ENCODE measurements around the gene CAMK2N1. TPM values are rescaled to one million over a fixed set of nuclear protein-coding genes. Genes with fewer than 3 reads are reported as not detected.
A peak's percentile ranks its signal among the peaks of the same experiment; 100 is the strongest.

CAMK2N1 gene
- total RNA-seq, 2 donors from 2014 or later = 10.2 to 16.2 TPM

- H3K4me1 Mint-ChIP-seq = peaks cover 13% of the 10 kb centered on the region
- H3K27me3 ChIP-seq (ENCODE audit: control insufficient read depth, insufficient read depth, low read length, poor library complexity, severe bottlenecking) = peaks cover 40% of the 10 kb centered on the region
Observed at GRCh38 chr1:20470194-20470593, 15.8 kb downstream of the CAMK2N1 start.

GRCh38 chr1:20469406-20470076 lies 16.5 kb downstream of the CAMK2N1 start:
- 86 to 100% methylated on average over 1 of the region's 1 CpG for WGBS, 2 experiments (ENCODE audit: insufficient coverage in 1 of 2, insufficient read length in 1 of 2)

More at GRCh38 chr1:20470194-20470593, 15.8 kb downstream of the CAMK2N1 start:
- DNase-seq = no peak
- no peak overlapping the region for H3K27ac Mint-ChIP-seq
- no peak overlapping the region for H3K27ac ChIP-seq (ENCODE audit: low read depth, low read length)
- TF ChIP-seq CTCF (conservative IDR thresholded peaks at IDR 0.05) = no peak
- WGBS, 2 experiments (ENCODE audit: insufficient coverage in 1 of 2, insufficient read length in 1 of 2) = 84 to 92% methylated on average over 3 of the region's 3 CpGs
- no peaks in the 10 kb centered on the region for H3K36me3 ChIP-seq (ENCODE audit: control insufficient read depth, insufficient read depth, low read length)
- no peak overlapping the region for H3K4me3 Mint-ChIP-seq
- no peak overlapping the region for H3K9ac ChIP-seq (ENCODE audit: extremely low read depth, low read length, poor library complexity, severe bottlenecking)
- H3K27me3 Mint-ChIP-seq (ENCODE audit: insufficient read depth) = peaks cover 17% of the 10 kb centered on the region
- no peaks in the 10 kb centered on the region for H3K4me1 ChIP-seq (ENCODE audit: control insufficient read depth, insufficient read depth, low read length)
- no peaks in the 10 kb centered on the region for H3K9me3 Mint-ChIP-seq
- H3K4me3 ChIP-seq (ENCODE audit: low read length) = no peak overlapping the region
- no peaks in the 10 kb centered on the region for H3K9me3 ChIP-seq (ENCODE audit: control insufficient read depth, low read length)
- H3K36me3 Mint-ChIP-seq (ENCODE audit: low read depth) = no peaks in the 10 kb centered on the region

GRCh38 chr1:20466273-20466672 lies 19.7 kb downstream of the CAMK2N1 start:
- Mint-ChIP-seq H3K27me3 (ENCODE audit: insufficient read depth) (peaks cover 17% of the 10 kb centered on the region), H3K27ac (no peak overlapping the region), H3K9me3 (no peaks in the 10 kb centered on the region), H3K36me3 (ENCODE audit: low read depth) (no peaks in the 10 kb centered on the region), H3K4me3 (no peak overlapping the region), H3K4me1 (peaks cover 2% of the 10 kb centered on the region)
- H3K9ac ChIP-seq (ENCODE audit: extremely low read depth, low read length, poor library complexity, severe bottlenecking) = no peak overlapping the region
- peaks cover 57% of the 10 kb centered on the region for H3K27me3 ChIP-seq (ENCODE audit: control insufficient read depth, insufficient read depth, low read length, poor library complexity, severe bottlenecking)
- no peak overlapping the region for H3K27ac ChIP-seq (ENCODE audit: low read depth, low read length)
- 89 to 92% methylated on average over 7 to 9 of the region's 9 CpGs for WGBS, 2 experiments (ENCODE audit: insufficient coverage in 1 of 2, insufficient read length in 1 of 2)
- no peaks in the 10 kb centered on the region for H3K36me3 ChIP-seq (ENCODE audit: control insufficient read depth, insufficient read depth, low read length)
- H3K4me1 ChIP-seq (ENCODE audit: control insufficient read depth, insufficient read depth, low read length) = no peaks in the 10 kb centered on the region
- DNase-seq = no peak
- TF ChIP-seq CTCF (conservative IDR thresholded peaks at IDR 0.05) = no peak
- no peak overlapping the region for H3K4me3 ChIP-seq (ENCODE audit: low read length)
- peaks cover 10% of the 10 kb centered on the region for H3K9me3 ChIP-seq (ENCODE audit: control insufficient read depth, low read length)

More at GRCh38 chr1:20469406-20470076, 16.5 kb downstream of the CAMK2N1 start:
- Mint-ChIP-seq H3K27me3 (ENCODE audit: insufficient read depth) (peaks cover 10% of the 10 kb centered on the region), H3K36me3 (ENCODE audit: low read depth) (no peaks in the 10 kb centered on the region), H3K27ac (no peak overlapping the region), H3K4me3 (no peak overlapping the region), H3K9me3 (no peaks in the 10 kb centered on the region), H3K4me1 (peaks cover 6% of the 10 kb centered on the region)
- no peaks in the 10 kb centered on the region for H3K9me3 ChIP-seq (ENCODE audit: control insufficient read depth, low read length)
- H3K36me3 ChIP-seq (ENCODE audit: control insufficient read depth, insufficient read depth, low read length) = no peaks in the 10 kb centered on the region
- no peak overlapping the region for H3K9ac ChIP-seq (ENCODE audit: extremely low read depth, low read length, poor library complexity, severe bottlenecking)
- DNase-seq = no peak
- peaks cover 46% of the 10 kb centered on the region for H3K27me3 ChIP-seq (ENCODE audit: control insufficient read depth, insufficient read depth, low read length, poor library complexity, severe bottlenecking)
- no peaks in the 10 kb centered on the region for H3K4me1 ChIP-seq (ENCODE audit: control insufficient read depth, insufficient read depth, low read length)
- no peak overlapping the region for H3K27ac ChIP-seq (ENCODE audit: low read depth, low read length)
- peak; percentile 39 for TF ChIP-seq CTCF (conservative IDR thresholded peaks at IDR 0.05)
- H3K4me3 ChIP-seq (ENCODE audit: low read length) = no peak overlapping the region

Data from endodermal cell (in vitro differentiated cells).